Calu3 (cell line): ENCODE measurements around the gene NAT10. TPM values are rescaled to one million over a fixed set of nuclear protein-coding genes. Genes with fewer than 3 reads are reported as not detected.
A peak's percentile ranks its signal among the peaks of the same experiment; 100 is the strongest.

Experiments used
- BruUV-seq: library from RNA; stranded (reverse); fragments of 400-500 nt; replicated peaks from 2 replicates; lab custom pipeline; 2021; lab: Mats Ljungman, UMichigan
- CTCF ChIA-PET: fragments of 300-600 bp; sonication (Branson Sonifier 250); formaldehyde crosslinking; loops from one replicate; lab custom pipeline; 2022; ENCODE audit warnings: antibody characterized with exemption; lab: Charles Lee
- DNase-seq: peaks from one replicate; pipeline ENCODE4 v3.0.0; 2022
- H3K27ac Mint-ChIP-seq: one replicate; pipeline ENCODE4 v1.8.0; 2022; ENCODE audit warnings: mixed read lengths; ENCODE audit not compliant: unreplicated experiment
- H3K27me3 Mint-ChIP-seq: one replicate; pipeline ENCODE4 v1.8.0; 2022; ENCODE audit warnings: mixed read lengths; ENCODE audit not compliant: unreplicated experiment
- H3K36me3 Mint-ChIP-seq: one replicate; pipeline ENCODE4 v1.8.0; 2022; ENCODE audit warnings: mild to moderate bottlenecking, moderate library complexity, mixed read lengths; ENCODE audit not compliant: insufficient read depth, unreplicated experiment
- H3K4me1 Mint-ChIP-seq: one replicate; pipeline ENCODE4 v1.8.0; 2022; ENCODE audit warnings: mild to moderate bottlenecking, low read depth, mixed read lengths; ENCODE audit not compliant: unreplicated experiment
- H3K4me3 Mint-ChIP-seq: one replicate; pipeline ENCODE4 v1.8.0; 2022; ENCODE audit warnings: mild to moderate bottlenecking, low read depth, moderate library complexity, mixed read lengths; ENCODE audit not compliant: unreplicated experiment
- H3K9me3 Mint-ChIP-seq: one replicate; pipeline ENCODE4 v1.8.0; 2022; ENCODE audit warnings: low read depth, mixed read lengths; ENCODE audit not compliant: unreplicated experiment
- intact Hi-C: fragments of 100-400 bp; cut with micrococcal nuclease; formaldehyde crosslinking; loops from one replicate; pipeline ENCODE4 v1.10.0; 2022; ENCODE audit not compliant: unreplicated experiment
- total RNA-seq: library from RNA; stranded (reverse); gene quantifications from 2 replicates; pipeline ENCODE4 v1.2.3, GENCODE V29; 2022
- TF ChIP-seq, protein P1 (sequence below): fragments of 200-600 bp; IDR thresholded peaks from one replicate; pipeline ENCODE4 v1.8.0; 2022; ENCODE audit warnings: antibody characterized with exemption; ENCODE audit not compliant: unreplicated experiment

Gene NAT10
- total RNA-seq, 1 experiment from 2014 or later: 80.1 TPM

DNA sequence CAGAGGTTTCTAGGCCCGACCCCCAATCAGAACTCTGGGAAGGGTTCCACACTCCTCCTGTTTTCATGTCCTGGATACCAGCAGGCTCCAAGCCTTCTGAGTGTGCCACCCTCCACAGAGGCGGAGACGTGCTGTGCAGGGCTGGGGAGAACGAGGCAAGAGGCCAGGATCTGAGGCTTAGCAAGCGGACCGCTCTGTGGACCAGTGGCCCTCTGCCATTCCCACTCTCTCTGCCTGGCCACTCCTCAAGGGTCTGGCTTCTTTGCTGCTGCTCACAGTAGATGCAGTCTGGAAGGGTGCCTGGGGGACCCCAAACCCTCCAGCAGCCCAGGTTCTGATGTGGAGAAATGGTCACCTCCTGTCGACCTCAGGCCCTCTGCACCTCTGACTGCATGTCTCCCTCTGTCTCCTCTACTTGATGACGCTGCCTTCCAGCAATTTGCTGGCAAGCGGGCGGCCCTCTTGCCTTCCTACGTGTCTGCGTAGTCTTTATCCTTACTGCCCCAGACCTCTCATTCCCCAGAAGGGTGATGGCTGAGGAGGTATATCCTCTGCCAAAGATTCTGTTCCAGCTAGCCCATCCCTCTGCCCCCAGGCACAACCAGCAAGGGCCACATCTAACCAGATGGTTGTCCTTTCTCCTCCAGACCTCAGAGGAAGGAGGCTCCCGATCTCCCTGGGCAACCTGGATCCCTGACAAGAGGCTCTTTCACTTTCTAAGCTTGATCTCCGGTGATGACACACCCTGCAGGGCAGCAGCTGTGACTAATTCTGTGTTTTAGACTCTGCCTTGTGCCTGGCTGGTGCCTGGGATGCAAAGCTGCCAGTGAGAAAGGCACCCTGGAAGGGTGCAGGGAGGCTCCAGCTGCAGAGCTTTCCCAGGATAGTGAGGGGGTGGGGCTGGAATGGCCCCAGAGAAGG, 87.3 kb downstream of the NAT10 start:
- CTCF ChIA-PET: interaction anchor here (1.1 to 1.9 kb wide), 3 partner anchors 12 to 70 kb away, joined by 4 to 12 read pairs (median 5); no protein-coding TSS in a partner anchor
- H3K9me3 Mint-ChIP-seq: no peaks in the 10 kb centered on the region
- peaks cover 43% of the 10 kb centered on the region for H3K4me1 Mint-ChIP-seq
- BruUV-seq: no TSS peak
- DNase-seq: peak; percentile 60
- no peaks in the 10 kb centered on the region for H3K27me3 Mint-ChIP-seq
- H3K27ac Mint-ChIP-seq: peak overlapping the region; percentile 34
- H3K36me3 Mint-ChIP-seq: peaks cover 10% of the 10 kb centered on the region
- TF ChIP-seq, protein P1, sequence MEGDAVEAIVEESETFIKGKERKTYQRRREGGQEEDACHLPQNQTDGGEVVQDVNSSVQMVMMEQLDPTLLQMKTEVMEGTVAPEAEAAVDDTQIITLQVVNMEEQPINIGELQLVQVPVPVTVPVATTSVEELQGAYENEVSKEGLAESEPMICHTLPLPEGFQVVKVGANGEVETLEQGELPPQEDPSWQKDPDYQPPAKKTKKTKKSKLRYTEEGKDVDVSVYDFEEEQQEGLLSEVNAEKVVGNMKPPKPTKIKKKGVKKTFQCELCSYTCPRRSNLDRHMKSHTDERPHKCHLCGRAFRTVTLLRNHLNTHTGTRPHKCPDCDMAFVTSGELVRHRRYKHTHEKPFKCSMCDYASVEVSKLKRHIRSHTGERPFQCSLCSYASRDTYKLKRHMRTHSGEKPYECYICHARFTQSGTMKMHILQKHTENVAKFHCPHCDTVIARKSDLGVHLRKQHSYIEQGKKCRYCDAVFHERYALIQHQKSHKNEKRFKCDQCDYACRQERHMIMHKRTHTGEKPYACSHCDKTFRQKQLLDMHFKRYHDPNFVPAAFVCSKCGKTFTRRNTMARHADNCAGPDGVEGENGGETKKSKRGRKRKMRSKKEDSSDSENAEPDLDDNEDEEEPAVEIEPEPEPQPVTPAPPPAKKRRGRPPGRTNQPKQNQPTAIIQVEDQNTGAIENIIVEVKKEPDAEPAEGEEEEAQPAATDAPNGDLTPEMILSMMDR: no peak
- peak overlapping the region; percentile 25 for H3K4me3 Mint-ChIP-seq
- intact Hi-C loops: no loop called here

DNA sequence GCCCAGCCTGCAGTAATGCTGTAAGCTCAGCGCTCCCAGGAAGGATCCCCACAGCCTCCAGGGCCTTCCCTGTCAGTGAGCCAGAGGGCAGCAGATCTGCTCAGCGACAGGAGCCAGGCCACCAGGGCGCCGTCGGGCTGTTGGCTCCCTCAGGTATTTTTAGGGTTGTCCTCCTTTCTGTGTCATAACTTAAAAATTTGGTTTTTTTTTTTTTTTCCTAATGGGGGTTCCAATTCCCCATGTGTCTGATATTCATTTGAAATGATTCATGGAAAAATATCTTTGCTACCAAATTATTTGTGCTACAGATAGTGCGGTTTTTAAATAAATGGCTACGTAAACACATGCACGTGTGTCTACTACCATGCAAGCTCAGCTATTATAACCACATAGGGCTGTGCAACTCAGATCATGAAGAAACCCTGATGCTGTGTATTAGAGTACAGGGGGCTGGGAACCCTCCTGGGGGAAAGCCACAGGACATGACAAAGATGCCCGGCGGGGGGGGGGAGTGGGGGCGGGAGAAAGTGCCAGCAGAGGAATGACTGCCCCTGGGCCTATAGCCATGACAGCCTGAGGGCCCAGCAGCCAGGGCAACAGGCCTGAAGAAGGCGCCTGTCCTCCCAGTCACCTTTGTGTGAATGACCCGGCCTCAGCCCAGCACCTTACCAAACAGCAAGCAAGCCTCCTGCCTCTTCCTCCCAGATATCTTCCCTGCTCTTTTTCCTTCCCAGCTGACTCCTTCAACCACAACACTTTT, 89.3 kb downstream of the NAT10 start:
- TF ChIP-seq, protein P1: no peak
- BruUV-seq: no TSS peak
- CTCF ChIA-PET: interaction anchor here (0.5 to 1.1 kb wide), 2 partner anchors 20 to 39 kb away, joined by 4 to 7 read pairs; no protein-coding TSS in a partner anchor
- Mint-ChIP-seq H3K4me1 (peaks cover 23% of the 10 kb centered on the region), H3K27ac (no peak overlapping the region), H3K9me3 (no peaks in the 10 kb centered on the region), H3K27me3 (no peaks in the 10 kb centered on the region), H3K4me3 (no peak overlapping the region), H3K36me3 (peaks cover 10% of the 10 kb centered on the region)
- intact Hi-C loops: no loop called here
- DNase-seq: no peak

Other genes starting within 250 kb of the NAT10 start
- gene LMO2, start 213.6 kb upstream of the NAT10 start, total RNA-seq: 0.38 and 1.3 TPM in 2 replicates
- 268 and 273 TPM in 2 replicates for gene CAPRIN1, start 53.9 kb upstream of the NAT10 start, total RNA-seq